Superior temporal gyrus (tissue), 1 donor: ENCODE measurements around the gene TMEM151A.

Experiments used
- DNase-seq: peaks from one replicate; pipeline ENCODE4 v3.0.0-alpha.2; 2016; ENCODE audit errors: extremely low spot score

The TMEM151A gene

DNA sequence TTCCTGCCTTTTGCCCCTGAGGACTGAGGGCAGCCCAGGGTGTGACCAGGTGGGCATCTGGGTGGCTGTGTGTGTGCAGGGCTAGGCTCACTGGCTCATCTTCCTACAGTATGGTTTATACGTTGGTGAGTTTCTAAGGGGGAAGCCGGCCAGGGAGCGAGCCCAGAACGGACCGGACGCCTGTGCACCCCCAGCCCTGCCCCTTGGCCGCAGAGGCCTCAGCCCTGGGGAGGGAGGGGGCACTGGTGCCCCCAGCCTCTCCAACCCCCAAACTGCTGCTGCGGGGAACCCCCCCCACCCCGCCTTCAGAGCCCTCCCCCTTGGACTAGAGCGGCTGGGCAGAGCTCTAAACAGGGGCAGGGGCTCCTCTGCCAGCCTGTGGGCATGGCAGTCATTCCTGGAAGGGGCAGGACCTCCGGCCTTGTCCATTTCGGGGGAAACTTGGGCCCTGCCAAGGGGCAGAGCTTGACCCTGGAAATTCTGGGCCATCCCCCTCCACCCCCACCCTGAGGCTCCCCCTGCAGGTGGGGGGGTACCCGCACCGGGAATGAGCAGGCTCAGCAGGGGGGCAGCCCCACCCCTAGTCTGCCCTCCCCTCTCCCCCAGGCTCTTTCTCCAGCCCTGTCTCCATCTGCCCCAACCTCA is 8.1 kb upstream of the TMEM151A start:
- DNase-seq: no peak

DNA sequence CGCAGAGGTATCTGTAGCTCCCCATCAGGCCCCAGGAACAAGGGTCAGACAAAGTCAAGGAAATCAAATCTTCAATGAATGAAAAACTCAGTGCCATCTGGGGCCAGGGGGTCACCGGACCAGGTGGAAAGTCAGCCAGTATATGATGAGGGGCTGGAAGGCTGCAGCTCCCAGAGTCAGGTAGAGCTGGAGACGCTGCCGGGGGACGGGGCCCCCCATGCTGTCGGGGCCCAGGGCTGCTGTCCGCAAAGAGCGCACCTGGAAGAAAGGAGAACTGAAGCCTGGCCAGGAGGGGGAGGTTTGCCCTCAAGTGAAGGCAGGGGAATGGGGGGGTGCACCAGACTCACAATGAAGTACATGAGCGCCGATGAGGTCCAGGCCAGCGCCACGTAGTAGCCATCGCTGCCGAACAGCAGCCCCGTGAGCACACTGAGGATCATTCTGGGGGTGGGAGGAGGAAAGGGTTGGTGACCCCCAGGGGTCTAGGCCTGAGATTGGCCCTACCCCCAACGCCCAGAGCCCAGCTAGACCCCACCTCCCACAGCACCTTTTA is 7.1 kb upstream of the TMEM151A start:
- DNase-seq: no peak

DNA sequence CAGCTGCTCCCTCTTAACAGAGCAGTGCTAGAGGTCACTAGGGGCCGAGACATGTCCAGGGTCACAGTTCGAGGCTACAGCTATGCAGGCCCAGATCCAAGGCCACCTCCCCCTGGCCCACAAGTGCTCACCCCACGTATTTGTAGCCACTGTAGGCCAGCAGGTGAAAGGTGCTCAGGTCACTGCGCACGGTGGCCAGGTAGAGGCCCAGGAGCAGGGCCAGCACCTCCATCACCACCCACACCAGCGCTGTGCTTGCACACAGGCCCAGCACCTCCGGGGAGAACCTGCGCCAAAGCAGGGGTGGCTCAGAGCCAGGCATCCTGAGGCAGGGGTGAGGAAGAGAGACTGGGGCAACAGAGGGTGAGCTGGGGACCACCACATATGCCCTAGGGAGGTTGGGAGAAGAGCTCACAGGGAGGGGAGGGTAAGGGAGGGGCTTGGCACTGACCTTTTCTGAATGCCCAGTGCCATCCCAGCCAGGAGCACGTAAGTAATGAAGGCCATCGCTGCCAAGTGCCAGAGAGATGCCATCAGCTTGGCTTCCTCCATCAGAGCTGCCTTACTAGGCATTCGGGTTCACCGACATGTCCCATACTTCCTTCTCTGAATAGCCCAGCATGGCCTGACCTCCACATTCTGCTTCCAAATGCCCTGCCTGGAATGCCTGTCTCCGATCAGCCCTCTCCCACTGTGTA is 6.3 kb upstream of the TMEM151A start:
- no peak for DNase-seq

DNA sequence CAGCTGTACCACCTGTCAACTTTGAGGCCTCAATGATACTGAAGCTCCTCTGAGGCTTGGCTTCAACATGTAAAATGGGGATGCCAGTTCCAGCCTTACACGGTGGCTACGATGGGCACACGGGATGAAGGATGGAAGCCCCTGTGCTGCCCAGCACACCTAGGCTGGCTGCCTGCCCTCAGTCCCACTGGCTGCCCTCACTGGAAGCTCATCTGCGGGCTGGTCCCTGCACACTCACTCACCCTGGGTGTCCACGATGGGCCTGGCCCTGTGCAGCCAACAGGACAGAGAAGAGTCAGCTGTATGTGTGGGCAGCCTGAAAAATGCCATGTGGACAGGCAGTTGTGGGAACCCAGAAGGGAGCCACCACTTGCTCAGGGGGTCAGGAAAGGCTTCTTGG is 5.0 kb upstream of the TMEM151A start:
- no peak for DNase-seq

DNA sequence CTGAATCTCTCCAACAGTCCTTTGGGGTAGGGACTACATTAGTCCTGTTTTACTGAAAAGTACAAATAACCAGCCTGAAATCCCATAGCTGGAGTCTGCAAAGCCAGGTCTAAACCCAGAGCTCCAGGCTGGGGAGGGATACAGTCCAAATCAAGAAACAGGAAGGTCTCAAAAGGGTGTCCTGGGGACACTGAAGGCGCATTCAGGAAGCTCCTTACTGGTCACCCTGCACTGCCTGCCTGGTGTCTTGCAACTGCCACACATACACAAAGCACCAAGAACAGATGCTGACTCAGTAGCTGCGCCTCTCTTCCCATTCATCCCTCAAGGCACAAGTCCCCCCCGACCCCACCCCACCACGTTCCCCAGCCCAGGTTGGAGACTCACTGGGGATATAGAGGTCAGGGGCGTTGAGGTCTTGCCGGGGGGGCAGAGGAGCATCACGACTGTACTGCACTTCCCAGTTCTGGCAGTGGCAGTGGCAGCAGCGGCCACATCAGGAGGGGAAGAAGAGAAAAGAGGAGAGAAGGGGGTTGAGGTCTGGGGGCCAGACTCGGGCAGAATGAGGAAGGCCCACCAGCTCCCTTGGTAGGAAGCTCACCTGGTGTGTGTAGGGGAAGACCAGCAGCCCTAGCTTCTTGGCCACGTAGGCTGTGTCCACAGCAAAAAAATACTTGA is 4.3 kb upstream of the TMEM151A start:
- no peak for DNase-seq

DNA sequence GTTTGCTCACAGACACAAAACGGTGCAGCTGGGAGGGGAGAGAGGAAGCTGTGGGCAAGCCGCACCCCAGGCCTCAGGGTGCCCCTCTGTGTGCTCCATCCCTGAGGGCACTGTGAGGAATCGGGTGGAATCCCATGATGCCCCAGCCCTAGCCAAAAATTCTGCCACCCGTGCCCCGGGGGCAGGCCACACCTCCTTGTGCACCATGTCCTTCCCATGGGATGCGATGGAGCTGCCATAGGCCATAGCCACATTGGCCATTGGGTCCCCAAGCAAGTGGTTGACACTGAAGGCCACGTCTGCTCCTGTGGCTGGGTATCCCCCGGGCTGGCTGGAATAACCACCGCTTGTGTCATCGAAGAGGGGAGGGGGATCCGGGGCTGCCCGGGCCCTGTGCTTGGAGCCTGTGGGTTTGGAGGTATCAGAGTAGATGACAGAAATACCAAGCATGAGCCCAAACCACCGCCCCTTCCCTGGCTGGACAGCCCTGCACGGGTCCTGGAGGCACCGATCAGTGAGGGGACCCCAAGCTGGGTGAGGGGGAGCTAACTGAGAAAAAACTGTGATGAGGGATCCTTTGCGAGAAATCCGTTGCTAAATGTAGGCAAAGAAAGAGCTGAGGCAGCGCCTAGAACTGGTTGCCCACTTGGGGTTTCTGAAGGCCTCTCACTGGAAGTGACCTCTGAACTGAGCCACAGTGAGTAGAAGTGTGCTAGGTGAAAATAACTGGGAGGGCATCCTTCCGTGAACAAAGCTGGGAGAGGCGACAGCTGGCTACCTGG is 3.6 kb upstream of the TMEM151A start:
- DNase-seq: no peak

DNA sequence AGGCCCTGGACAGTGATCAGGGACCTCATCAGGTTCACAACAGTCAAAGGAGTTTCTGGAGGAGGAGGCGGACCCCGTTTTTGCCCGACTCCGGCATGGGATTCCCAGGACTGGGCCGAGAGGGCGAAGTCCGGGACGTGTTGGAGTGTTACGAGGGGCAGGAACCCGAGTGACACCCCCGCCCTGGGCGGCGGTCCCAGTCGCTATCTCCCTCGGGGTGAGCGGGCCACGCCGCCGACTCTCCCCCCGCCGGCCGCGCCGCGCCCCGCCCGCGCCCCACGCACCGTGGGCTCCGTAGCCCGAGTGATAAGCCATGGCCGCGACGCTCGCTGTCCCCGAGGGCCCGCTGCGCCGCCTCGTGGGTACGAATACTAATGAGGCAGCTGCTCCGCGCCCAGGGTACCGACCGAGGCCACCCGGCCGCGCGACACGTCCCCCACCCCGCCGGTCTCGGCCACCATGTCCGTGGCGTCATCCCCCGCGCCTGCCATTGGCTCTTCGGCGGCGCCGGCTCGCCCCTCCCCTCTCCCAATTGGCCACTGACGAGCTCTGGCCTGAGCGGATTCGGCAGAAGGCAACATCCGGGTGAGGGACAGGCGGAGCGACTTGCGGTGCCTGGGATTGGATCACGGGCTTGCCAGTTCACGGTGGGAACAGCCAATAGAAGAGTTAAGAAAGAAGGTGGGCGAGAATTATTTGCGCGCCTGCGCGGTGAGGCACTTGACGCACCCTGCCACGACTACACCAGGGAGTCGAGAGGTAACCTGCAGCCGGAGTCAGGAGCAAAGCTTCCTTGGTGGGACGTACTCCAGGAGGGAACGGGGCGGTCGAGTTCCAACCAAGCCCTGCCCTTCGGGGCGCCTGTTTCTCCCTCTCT is 2.8 kb upstream of the TMEM151A start, which contains the start of gene YIF1A:
Gene YIF1A (minus strand): TSS at position 473 of the 877 bp plus-strand sequence. CDS start 158 bp downstream, at position 315.
- peak; percentile 99 for DNase-seq

DNA sequence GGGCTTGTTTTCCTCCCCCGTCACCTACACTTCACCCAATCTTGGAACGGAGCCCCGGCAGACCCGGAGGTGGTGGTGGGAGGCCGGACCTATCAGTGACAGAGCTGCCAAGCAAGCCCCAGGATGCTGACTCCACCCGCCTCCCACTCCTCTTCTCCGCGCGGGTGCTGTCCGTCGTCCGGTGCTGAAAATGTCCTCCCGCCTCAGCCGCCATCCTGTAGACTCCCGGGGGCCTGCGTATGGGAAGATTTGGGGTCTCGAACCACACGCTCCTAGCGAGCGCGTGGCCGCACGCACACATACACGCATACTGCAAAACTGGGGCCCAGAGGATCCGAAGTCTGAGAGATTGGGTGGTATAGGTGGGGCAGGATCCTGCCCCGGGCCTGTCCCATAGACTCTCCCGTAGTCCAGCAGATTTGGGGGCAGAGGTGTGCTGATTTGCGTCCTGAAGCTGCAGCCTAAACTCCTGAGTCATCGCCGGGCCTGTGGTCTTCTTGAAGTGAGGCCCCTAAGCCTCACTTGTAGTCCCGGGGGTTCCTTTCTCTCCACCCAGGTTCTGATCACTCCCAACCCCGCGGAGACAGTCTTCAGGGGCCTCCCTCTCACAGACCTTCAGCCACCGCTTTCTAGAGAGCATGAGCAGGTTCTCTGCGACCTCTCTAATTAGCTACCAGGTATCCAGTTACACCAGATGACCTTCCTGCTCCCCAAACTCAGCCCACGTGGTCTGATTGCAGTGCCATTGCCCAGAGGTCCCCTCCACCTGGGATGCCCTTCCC is 2.0 kb upstream of the TMEM151A start:
- DNase-seq: no peak

DNA sequence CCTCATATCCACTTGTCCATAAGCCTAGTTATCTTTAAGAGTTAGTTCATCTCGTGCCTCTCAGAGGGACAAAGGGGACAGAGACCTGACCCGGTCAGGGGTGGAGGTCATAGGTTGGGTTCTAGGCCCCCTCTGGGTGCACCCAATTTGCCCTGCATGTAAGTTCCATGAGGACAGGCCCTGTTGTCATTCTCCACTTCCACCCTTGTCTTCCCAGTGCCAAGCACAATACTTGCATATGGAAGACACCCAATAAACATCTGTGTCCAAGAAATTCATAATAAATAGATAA is 1.4 kb upstream of the TMEM151A start:
- no peak for DNase-seq

DNA sequence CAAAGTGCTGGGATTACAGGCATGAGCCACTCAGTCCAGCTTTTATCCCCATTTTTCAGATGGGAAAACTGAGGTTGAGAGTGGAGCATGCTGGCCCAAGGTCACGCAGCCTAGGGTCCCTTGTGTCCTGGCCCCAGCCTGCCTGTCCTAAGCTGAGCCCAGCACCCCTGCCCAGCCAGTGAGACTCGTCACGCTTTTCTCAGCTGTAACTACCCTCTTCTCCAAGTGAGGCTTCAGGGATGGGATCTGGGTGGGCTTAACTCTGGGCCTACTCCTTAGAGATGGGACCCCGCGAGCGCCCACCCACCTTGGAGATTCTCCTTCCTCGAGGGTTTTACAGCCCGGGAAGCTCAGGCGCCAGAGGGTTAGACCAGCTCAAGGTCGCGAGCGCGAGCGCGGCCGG is 390 bp upstream of the TMEM151A start:
- DNase-seq: no peak

DNA sequence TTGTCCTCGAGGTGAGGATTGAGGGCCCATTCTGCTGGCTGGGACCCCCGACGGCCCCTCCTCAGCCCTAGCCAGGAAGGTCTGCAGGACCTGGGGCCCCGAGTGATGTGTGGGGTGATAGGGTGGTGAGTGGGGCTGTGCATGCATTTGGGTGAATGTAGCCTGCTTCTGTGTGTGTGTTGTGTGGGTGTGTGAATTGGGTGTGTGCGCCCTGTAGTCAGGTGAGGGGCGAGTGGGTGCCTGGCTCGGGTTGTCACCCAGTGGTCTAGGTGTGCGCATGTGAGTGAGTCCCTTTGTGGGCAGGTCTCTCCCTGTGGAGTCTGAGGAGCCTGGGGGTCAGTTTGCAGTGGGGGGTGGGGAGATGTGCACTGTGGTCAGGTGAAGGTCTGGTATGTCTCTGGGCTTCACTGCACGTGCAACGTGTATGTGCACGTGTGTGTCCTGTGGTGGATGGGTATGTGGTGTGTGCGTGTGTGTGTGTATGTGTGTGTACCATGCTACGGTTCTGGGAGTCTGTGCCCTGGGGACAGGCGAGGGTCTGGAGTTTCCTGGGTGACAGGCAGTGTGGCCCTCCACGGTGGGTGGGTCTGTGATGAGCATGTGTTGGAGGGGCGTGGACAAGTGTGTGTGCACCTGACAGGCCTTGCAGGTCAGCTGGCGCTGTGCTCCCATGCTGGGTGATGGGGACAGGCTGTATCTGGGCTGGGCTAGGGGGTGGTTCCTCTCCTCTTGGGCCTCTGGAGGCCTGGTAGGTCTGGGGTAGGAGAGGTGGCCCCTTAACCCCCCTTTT is 1.0 kb downstream of the TMEM151A start:
- no peak for DNase-seq

DNA sequence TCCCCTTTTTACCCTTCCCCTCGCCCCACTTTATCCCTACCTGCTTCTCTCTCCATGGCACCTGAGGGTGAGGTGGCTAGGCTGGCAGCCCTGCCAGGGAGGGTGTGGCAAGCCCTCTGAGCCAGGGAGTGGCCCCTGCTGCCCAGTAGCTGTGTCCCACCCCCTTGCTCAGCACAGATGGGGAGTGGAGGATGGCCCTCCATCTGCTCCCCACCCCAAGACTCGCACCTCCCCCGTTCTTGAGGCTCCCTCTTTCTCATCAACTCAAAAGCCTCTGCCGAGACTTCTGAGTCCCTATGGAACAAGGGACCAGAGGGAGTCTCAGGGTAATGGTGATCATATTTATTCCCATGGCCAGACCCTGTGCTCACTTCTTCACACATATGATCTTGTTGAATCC is 1.7 kb downstream of the TMEM151A start:
- no peak for DNase-seq

DNA sequence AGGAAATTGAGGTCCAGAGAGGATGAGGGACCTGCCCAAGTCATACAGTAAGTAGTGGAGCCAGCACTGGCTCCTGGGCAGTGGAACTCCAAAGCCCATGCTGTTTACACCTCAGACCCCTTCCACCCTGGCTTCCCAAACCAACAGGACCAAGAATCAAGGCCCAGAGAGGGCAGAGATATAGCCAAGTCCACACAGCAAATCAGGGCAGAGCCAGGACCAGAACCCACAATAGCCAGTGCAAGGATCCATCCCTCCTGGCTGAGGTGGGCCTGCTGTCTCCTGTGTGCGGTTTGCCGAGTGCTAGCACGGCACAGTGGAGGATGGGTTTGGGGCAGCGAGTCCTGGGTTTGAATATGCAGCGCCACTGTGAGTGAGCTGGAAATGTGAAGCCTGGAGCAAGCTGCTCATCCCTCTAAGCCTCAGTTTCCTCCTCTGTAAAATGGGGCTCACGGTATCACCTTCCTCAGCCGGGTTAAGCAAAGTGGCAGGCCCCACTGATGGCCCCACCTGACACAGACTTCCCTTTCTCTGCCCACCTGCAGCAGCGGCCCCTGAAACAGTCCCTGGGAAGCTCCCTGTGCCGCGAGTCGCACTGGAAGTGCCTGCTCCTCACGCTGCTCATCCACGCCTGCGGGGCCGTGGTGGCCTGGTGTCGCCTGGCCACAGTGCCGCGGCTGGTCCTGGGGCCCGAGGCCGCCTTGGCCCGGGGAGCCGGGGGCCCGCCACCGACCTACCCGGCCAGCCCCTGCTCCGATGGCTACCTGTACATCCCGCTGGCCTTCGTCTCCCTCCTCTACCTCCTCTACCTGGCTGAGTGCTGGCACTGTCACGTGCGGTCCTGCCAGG is 2.3 kb downstream of the TMEM151A start:
- DNase-seq: no peak

DNA sequence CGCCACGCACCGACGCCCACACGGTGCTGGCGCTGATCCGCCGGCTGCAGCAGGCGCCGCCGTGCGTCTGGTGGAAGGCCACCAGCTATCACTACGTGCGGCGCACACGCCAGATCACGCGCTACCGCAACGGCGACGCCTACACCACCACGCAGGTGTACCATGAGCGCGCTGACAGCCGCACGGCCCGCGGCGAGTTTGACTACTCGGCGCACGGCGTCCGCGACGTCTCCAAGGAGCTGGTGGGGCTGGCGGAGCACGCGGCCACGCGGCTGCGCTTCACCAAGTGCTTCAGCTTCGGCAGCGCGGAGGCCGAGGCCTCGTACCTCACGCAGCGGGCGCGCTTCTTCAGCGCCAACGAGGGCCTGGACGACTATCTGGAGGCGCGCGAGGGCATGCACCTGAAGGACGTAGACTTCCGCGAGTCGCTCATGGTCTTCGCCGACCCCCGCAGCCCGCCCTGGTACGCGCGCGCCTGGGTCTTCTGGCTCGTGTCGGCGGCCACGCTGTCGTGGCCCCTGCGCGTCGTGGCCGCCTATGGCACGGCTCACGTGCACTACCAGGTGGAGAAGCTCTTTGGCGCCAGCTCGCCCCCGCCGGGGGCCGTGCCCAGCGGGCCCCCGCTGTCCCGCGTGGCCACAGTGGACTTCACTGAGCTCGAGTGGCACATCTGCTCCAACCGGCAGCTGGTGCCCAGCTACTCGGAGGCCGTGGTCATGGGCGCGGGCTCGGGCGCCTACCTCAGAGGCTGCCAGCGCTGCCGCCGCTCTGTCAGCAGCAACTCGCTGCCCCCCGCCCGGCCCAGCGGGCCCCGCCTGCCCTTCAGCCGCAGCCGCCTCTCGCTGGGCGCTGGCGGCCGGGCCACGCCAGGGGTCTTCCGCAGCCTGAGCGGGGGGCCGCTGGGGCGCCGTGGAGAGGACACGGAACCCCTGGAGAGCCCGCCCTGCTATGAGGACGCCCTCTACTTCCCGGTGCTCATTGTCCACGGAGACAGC is 3.2 kb downstream of the TMEM151A start:
- DNase-seq: no peak

DNA sequence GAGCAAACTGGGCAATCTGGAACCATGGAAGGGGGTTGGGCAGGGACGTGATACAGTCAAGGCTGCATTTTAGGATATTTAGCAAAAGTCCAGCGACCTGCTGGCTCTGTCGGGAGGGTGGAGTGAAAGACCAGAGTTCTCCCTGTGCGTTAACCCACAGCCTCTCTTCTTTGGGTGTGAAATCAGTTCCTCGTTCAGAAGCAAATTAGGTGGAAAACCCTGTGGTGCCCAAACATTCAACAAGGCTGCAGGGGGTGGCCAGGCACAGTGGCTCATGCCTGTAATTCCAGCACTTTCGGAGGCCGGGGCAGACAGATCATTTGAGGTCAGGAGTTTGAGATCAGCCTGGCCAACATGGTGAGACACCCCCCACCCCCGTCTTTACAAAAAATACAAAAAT is 5.9 kb downstream of the TMEM151A start:
- no peak for DNase-seq

DNA sequence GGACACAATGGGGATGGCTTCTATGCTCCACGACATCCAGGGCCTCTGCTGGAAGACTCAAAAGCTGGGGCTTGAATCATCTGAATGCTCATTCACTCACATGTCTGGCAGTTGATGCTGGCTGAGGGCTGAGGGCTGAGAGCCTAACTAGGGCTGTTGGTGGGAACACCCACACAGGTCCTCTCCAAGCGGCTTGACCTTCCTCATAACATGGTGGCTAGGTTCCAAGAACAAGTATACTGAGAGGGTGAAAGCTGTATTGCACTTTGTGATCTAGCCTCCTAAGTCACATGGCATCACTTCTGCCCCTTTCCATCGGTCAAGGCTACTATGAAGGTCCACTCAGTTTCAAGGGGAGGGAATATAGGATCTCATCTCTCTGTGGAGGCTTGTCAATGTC is 7.5 kb downstream of the TMEM151A start:
- DNase-seq: no peak

DNA sequence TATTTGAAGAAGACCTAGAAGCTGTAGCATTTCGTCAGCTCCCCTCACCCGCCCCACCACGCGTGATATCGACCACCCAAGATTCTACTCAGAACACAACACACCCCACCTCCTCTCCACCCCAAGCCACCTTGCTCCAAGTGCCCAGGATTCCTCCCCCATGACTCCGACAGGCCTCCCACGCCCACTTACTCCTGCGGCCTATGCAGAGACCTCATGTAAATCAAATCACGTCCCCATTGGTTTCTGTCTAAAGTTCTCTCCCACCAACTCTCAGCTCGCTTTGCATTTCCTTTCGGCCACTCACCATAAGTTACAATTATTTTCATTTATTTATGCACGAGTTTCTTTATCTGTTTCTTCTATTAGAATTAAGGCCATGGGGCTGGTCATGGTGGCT is 11.0 kb downstream of the TMEM151A start:
- DNase-seq: no peak
